Gastrocnemius medialis (tissue), 4 donors: Measurements from ENCODE around the gene MAST4. TPM values are rescaled to one million over a fixed set of nuclear protein-coding genes. Genes with fewer than 3 reads are reported as not detected.

Experiments
- ATAC-seq, 2 donors: fragments of 150-250 bp; one replicate each; pipeline ENCODE4 v1.9.1; 2016
- DNase-seq, 2 donors: peaks; one replicate each; pipeline ENCODE4 v3.0.0-alpha.2; 2019
- H3K27ac ChIP-seq, 4 donors: fragments of 200-600 bp; sonication (generic); 1 replicate in 1 of 4; 2 replicates in 3 of 4; pipeline ENCODE4 v1.5.1; 2016 to 2018; ENCODE audit warnings: mild to moderate bottlenecking in 2 of 4, moderate library complexity in 1 of 4
- H3K27me3 ChIP-seq, 3 donors: fragments of 200-600 bp; sonication (generic) in 2 of 3; 1 replicate in 1 of 3; 2 replicates in 2 of 3; pipeline versions ENCODE4 v1.5.1 to v1.6.0; 2016 to 2019; ENCODE audit warnings: mild to moderate bottlenecking in 1 of 3, moderate library complexity in 1 of 3
- H3K36me3 ChIP-seq, 2 donors: fragments of 200-600 bp; sonication (generic) in 1 of 2; one replicate each; pipeline ENCODE4 v1.5.1; 2017 to 2018
- H3K4me1 ChIP-seq, 2 donors: fragments of 200-600 bp; sonication (generic) in 1 of 2; one replicate each; pipeline ENCODE4 v1.5.1; 2016 to 2017; ENCODE audit warnings: mild to moderate bottlenecking in 2 of 2
- H3K4me3 ChIP-seq, 4 donors: fragments of 200-600 bp; sonication (generic) in 3 of 4; 1 replicate in 1 of 4; 2 replicates in 3 of 4; pipeline ENCODE4 v1.5.1; 2016 to 2019; ENCODE audit warnings: mild to moderate bottlenecking in 2 of 4
- H3K9me3 ChIP-seq, 3 donors: fragments of 200-600 bp; sonication (generic) in 2 of 3; 1 replicate in 1 of 3; 2 replicates in 2 of 3; pipeline ENCODE4 v1.5.1; 2016 to 2019
- CTCF ChIP-seq, 5 experiments: fragments of 450-650 bp in 3 of 5; fragments of 200-600 bp in 2 of 5; sonication (generic) in 2 of 5; IDR thresholded peaks in 4 of 5; conservative IDR thresholded peaks in 1 of 5; 1 replicate in 4 of 5; 2 replicates in 1 of 5; pipeline ENCODE4 v1.5.1; 2016 to 2019; ENCODE audit warnings: antibody characterized with exemption in 5 of 5, mild to moderate bottlenecking in 3 of 5, moderate library complexity in 3 of 5
- POLR2A ChIP-seq, 2 donors: fragments of 450-650 bp; IDR thresholded peaks; one replicate each; pipeline ENCODE4 v1.6.1; 2017; ENCODE audit warnings: antibody characterized with exemption in 2 of 2, mild to moderate bottlenecking in 2 of 2, moderate library complexity in 2 of 2
- in situ Hi-C, 4 donors: fragments of 200-750 bp; cut with MboI; loops; one replicate each; pipeline versions ENCODE4 v1.15.0 to v1.8.0; 2017; ENCODE audit warnings: low sequenced_read_pairs in 4 of 4
- intact Hi-C: fragments of 100-400 bp; cut with DNase I; formaldehyde crosslinking; loops from one replicate; pipeline ENCODE4 v1.15.1; 2023; ENCODE audit warnings: low total_unique reads
- total RNA-seq, 4 donors: library from RNA; depleted of rRNA; stranded (reverse); fragments of >200 nt; gene quantifications; one replicate each; pipeline versions ENCODE4 v1.1.0 to v1.2.3, GENCODE V29; 2016

MAST4 gene
- total RNA-seq, 4 donors from 2014 or later: 24.1 to 42.0 (median 38.5) TPM

DNA sequence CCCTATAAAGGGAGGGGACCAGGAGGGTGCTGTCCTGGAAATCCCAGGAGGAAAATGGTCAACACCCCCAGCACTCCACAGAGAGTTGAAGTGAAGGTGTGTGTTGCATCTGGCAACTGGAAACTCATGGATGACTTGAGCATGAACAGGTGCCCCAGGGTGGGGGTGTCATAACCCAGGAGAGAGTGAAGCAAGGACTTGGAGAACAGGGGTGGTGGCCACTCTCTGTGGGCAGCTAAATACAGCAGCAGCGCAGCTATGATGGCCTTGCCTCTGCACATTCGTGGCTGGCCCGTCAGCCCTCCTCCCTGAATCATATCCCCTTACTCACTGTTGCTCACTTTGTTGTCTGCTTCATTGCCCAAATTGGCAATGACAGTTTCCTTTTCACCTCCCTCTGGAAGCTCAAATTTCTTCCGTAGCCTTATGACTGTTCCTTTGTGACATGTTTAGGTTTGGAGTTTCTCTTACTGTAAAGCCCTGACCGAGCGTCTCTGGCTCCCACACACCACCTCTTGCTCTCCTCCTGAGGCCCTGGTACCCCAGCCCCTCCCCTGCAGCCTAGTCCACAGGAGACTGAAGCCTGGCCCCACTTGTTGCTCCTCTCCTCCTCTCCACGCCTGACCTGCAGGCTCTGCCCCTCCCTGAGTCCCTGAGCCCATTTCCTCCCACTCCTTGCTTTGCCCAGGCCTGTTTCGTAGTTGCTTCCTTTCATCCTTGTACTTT lies 414.7 kb downstream of the MAST4 start:
- intact Hi-C loops: loop anchor here (10.0 kb wide), 1 partner anchor 664 kb away; no protein-coding TSS in a partner anchor
- ATAC-seq (peak; percentile 76 to 81), DNase-seq (peak; percentile 74 to 93)
- peak overlapping the region; percentile 12 to 45 (median 34) for H3K4me3 ChIP-seq
- H3K4me1 ChIP-seq: peaks cover 53 to 86% of the 10 kb centered on the region in 2 donors
- TF ChIP-seq CTCF (IDR thresholded peaks at IDR 0.05 in 4 of 5, conservative IDR thresholded peaks at IDR 0.05 in 1 of 5): no peak
- peak; percentile 61 to 75 for TF ChIP-seq POLR2A (IDR thresholded peaks at IDR 0.05)
- H3K27me3 ChIP-seq: no peaks in the 10 kb centered on the region
- in situ Hi-C loops: no loop called here
- no peaks in the 10 kb centered on the region for H3K9me3 ChIP-seq
- no peaks in the 10 kb centered on the region for H3K36me3 ChIP-seq
- H3K27ac ChIP-seq: peak overlapping the region; percentile 83 to 94 (median 90)

DNA sequence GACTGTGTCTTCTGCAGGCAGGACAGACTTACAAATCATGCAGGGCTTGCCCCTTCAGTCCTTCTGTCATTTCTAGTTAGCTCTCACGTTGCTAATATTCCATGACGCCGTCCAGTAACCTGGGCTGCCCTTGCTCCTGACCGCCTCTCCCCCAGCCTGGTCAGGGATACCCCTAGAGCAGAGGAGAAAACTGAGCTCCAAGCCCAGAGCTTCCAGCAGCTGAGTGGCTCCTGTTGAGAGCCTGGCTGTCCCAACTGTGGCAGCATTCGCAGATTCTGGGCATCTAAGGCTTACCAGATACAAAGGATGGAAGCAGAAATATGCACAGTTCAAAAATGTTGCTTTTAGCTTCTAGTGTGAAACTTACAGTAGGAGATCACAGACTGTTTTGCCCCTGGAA lies 415.2 kb downstream of the MAST4 start:
- no peaks in the 10 kb centered on the region for H3K9me3 ChIP-seq
- no peak for TF ChIP-seq CTCF (IDR thresholded peaks at IDR 0.05 in 4 of 5, conservative IDR thresholded peaks at IDR 0.05 in 1 of 5)
- no peak for TF ChIP-seq POLR2A (IDR thresholded peaks at IDR 0.05)
- H3K27ac ChIP-seq: peak overlapping the region; percentile 83 to 94 (median 90)
- peaks cover 56 to 85% of the 10 kb centered on the region in 2 donors for H3K4me1 ChIP-seq
- peak overlapping the region; percentile 12 to 45 (median 34) for H3K4me3 ChIP-seq
- intact Hi-C loops: loop anchor here (10.0 kb wide), 1 partner anchor 663 kb away; no protein-coding TSS in a partner anchor
- DNase-seq (no peak), ATAC-seq (peak; percentile 1 to 11)
- in situ Hi-C loops: no loop called here
- H3K36me3 ChIP-seq: no peaks in the 10 kb centered on the region
- no peaks in the 10 kb centered on the region for H3K27me3 ChIP-seq

DNA sequence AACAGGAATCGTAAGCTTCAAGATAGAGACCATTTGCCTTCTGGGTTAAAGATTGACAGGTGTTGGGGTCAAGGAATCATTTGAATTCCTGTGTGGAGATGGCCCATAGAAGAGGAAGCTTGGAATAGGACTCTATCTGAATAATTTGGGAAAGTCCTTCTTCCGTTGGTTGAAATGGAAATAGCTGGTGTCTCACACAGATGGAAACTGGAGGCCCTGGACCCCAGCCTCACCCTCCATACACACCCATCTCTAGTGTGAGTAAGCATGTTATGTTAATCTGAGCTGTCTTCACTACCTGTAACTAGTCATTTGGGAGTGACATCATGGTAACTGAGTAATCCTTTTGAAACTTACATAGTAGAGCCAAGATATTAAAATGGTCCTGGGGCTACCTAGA lies 416.0 kb downstream of the MAST4 start:
- in situ Hi-C loops: no loop called here
- DNase-seq (no peak), ATAC-seq (peak in 1 of 2 donors; percentile 18)
- Histone ChIP-seq H3K36me3 (no peaks in the 10 kb centered on the region), H3K9me3 (no peaks in the 10 kb centered on the region), H3K4me1 (peaks cover 61 to 82% of the 10 kb centered on the region in 2 donors), H3K4me3 (no peak overlapping the region), H3K27me3 (no peaks in the 10 kb centered on the region), H3K27ac (peak overlapping the region; percentile 83 to 94 (median 90))
- intact Hi-C loops: loop anchor here (1.0 to 10.0 kb wide), 2 partner anchors 19 to 663 kb away; no protein-coding TSS in a partner anchor
- TF ChIP-seq POLR2A (IDR thresholded peaks at IDR 0.05) (peak; percentile 31 to 33), CTCF (IDR thresholded peaks at IDR 0.05 in 4 of 5, conservative IDR thresholded peaks at IDR 0.05 in 1 of 5) (no peak)

DNA sequence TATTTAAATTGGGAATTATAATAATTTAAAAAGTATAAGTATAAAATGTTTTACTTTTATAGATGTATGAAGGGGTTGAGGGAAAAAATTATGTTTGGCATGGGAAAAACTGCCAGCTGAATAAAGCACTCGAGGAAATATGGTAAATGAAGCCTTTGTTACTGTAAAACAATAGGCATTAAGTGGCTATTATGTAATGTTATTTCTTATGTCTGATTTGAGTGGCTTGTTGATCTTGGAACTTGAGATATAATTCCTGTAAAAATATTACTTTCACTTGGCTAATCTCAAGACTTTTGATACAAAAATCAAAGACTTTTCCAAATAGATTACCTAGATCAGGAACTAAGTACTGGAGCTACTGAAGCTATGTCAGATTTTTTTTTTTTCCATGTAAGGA lies 417.5 kb downstream of the MAST4 start:
- TF ChIP-seq POLR2A (IDR thresholded peaks at IDR 0.05): no peak
- no peak for TF ChIP-seq CTCF (IDR thresholded peaks at IDR 0.05 in 4 of 5, conservative IDR thresholded peaks at IDR 0.05 in 1 of 5)
- H3K27ac ChIP-seq: peak overlapping the region; percentile 83 to 94 (median 90)
- H3K27me3 ChIP-seq: no peaks in the 10 kb centered on the region
- ATAC-seq: no peak
- no peak for DNase-seq
- H3K36me3 ChIP-seq: no peaks in the 10 kb centered on the region
- H3K9me3 ChIP-seq: no peaks in the 10 kb centered on the region
- in situ Hi-C loops (no loop called here), intact Hi-C loops (loop anchor here (10.0 kb wide), 1 partner anchor 661 kb away; no protein-coding TSS in a partner anchor)
- H3K4me3 ChIP-seq: no peak overlapping the region
- H3K4me1 ChIP-seq: peaks cover 55 to 69% of the 10 kb centered on the region in 2 donors
